ENCODE data around the gene SIAE. TPM values are rescaled to one million over a fixed set of nuclear protein-coding genes. Genes with fewer than 3 reads are reported as not detected.

SIAE gene
- total and polyA plus RNA-seq, 2 donors from 2014 or later, result 53.2 to 59.7 TPM

DNA sequence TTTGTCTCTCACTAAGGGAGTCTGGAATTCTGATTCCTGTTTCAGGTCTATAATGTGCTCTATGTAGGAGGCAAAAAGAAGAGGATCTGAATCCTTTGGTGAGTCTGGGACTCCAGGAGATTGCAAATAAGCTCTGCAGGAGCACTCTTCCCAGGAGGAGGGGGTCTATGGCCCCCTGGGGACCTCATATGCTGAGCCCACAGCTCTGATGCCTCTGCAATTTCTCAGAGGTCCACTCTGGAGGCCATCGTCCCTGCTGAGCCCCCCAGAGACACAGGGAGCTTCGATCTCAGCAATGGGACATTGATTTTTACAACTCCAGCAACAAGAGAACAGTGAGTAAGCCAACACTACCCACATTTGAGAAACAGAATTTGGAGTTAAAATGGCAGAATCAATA lies 46.0 kb upstream of the SIAE start:
- Histone ChIP-seq H3K27me3 (ENCODE audit: control insufficient read depth, insufficient read depth, low read length) (peaks cover 17% of the 10 kb centered on the region), H3K9ac (ENCODE audit: low read length in 3 of 3) (no peak overlapping the region), H3K4me3 (ENCODE audit: low read length in 3 of 3) (no peak overlapping the region), H3K4me1 (ENCODE audit: control insufficient read depth in 2 of 3, insufficient read depth in 2 of 3, low read depth in 1 of 3, low read length in 3 of 3) (peaks cover 0 to 7% (median 5%) of the 10 kb centered on the region in 3 donors), H3K36me3 (ENCODE audit: control insufficient read depth in 2 of 3, insufficient read depth in 3 of 3, low read length in 3 of 3) (no peaks in the 10 kb centered on the region), H3K9me3 (ENCODE audit: control insufficient read depth in 2 of 3, insufficient read depth in 1 of 3, low read length in 3 of 3) (no peaks in the 10 kb centered on the region), H3K27ac (ENCODE audit: low read depth in 2 of 2, low read length in 2 of 2) (no peak overlapping the region)
- DNase-seq, result no peak
- intact Hi-C loops (cut with DNase I), result no loop called here
- FAIRE-seq, result no peak
- TF ChIP-seq, protein P1, sequence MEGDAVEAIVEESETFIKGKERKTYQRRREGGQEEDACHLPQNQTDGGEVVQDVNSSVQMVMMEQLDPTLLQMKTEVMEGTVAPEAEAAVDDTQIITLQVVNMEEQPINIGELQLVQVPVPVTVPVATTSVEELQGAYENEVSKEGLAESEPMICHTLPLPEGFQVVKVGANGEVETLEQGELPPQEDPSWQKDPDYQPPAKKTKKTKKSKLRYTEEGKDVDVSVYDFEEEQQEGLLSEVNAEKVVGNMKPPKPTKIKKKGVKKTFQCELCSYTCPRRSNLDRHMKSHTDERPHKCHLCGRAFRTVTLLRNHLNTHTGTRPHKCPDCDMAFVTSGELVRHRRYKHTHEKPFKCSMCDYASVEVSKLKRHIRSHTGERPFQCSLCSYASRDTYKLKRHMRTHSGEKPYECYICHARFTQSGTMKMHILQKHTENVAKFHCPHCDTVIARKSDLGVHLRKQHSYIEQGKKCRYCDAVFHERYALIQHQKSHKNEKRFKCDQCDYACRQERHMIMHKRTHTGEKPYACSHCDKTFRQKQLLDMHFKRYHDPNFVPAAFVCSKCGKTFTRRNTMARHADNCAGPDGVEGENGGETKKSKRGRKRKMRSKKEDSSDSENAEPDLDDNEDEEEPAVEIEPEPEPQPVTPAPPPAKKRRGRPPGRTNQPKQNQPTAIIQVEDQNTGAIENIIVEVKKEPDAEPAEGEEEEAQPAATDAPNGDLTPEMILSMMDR (IDR thresholded peaks at IDR 0.05; ENCODE audit: borderline replicate concordance, extremely low read depth, insufficient read depth), result no peak

DNA sequence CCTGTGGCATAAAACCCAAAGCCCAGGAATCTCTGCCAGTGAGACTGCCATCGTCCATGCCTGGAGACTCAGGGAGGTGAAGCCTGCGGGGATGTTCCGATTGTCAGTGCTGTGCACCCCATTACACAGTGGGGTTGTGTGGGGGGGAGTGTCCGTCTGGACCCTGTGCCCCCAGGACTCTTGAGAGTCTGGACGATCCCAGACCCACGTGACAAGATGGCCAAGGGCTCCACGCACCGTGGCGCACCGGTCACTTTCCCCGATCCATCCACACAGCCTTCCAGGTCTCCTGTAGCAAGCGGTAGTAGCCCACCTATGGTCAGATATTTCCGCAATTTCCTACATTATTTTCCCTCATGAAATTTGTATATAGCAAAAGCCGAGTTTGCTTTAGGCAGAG lies 45.3 kb upstream of the SIAE start:
- Histone ChIP-seq H3K9me3 (ENCODE audit: control insufficient read depth in 2 of 3, insufficient read depth in 1 of 3, low read length in 3 of 3) (no peaks in the 10 kb centered on the region), H3K36me3 (ENCODE audit: control insufficient read depth in 2 of 3, insufficient read depth in 3 of 3, low read length in 3 of 3) (no peaks in the 10 kb centered on the region), H3K27ac (ENCODE audit: low read depth in 2 of 2, low read length in 2 of 2) (no peak overlapping the region), H3K4me3 (ENCODE audit: low read length in 3 of 3) (peak overlapping the region in 1 of 3 donors; percentile 35), H3K4me1 (ENCODE audit: control insufficient read depth in 2 of 3, insufficient read depth in 2 of 3, low read depth in 1 of 3, low read length in 3 of 3) (peaks cover 0 to 7% (median 5%) of the 10 kb centered on the region in 3 donors), H3K9ac (ENCODE audit: low read length in 3 of 3) (no peak overlapping the region), H3K27me3 (ENCODE audit: control insufficient read depth, insufficient read depth, low read length) (peaks cover 17% of the 10 kb centered on the region)
- TF ChIP-seq, protein P1 (IDR thresholded peaks at IDR 0.05; ENCODE audit: borderline replicate concordance, extremely low read depth, insufficient read depth), result no peak
- intact Hi-C loops (cut with DNase I), result no loop called here
- DNase-seq, result no peak
- FAIRE-seq, result no peak

DNA sequence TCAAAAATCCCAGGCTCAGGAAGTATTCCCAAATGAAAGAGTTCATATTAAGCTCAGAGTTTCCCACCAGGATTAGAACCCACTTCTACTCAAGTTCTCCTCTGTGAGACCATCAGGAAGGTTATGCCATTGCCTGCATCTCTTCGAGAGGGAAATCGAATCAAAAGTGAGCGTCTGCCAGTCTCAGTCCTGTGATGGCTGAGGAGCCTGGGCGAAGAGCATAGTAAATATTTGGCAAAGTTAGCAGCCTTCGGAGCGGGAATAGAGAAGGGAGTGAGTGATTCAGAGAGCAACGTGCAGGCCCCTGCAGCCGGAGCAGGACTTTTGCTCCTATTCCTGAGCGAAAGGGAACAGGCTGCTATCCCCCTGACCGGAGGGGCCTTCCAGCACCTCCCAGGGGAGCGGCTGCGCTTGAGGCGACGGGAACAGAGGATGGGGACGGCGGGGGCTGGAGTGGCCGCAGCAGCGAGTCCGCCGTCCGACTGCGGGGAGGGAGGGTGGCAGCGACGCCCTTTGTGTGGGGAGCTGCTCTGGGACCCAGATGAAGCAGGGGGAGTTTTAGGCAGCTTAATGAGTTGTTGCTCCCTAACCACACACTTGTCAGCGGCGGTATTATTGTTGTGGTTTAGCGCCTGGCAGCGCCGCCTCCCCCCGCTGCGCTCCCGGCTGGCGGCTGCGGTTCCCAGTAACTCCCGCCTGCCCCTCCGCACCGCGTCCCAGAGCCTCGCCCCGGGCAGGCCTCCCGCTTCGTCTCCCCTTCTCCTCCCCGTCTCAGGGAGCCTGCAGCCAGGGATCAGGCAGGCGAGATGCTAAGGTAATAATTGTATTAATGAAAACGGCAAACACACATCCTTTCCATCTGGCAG lies 44.5 kb upstream of the SIAE start:
- peaks cover 0 to 7% (median 5%) of the 10 kb centered on the region in 3 donors for H3K4me1 ChIP-seq (ENCODE audit: control insufficient read depth in 2 of 3, insufficient read depth in 2 of 3, low read depth in 1 of 3, low read length in 3 of 3)
- peak; percentile 49 to 71 (median 61) for DNase-seq
- no peaks in the 10 kb centered on the region for H3K9me3 ChIP-seq (ENCODE audit: control insufficient read depth in 2 of 3, insufficient read depth in 1 of 3, low read length in 3 of 3)
- peaks cover 17% of the 10 kb centered on the region for H3K27me3 ChIP-seq (ENCODE audit: control insufficient read depth, insufficient read depth, low read length)
- H3K9ac ChIP-seq (ENCODE audit: low read length in 3 of 3), result peak overlapping the region in 1 of 3 donors; percentile 0
- intact Hi-C loops (cut with DNase I), result no loop called here
- no peak overlapping the region for H3K27ac ChIP-seq (ENCODE audit: low read depth in 2 of 2, low read length in 2 of 2)
- no peak for FAIRE-seq
- peak overlapping the region in 2 of 3 donors; percentile 22 to 35 for H3K4me3 ChIP-seq (ENCODE audit: low read length in 3 of 3)
- TF ChIP-seq, protein P1 (IDR thresholded peaks at IDR 0.05; ENCODE audit: borderline replicate concordance, extremely low read depth, insufficient read depth), result no peak
- H3K36me3 ChIP-seq (ENCODE audit: control insufficient read depth in 2 of 3, insufficient read depth in 3 of 3, low read length in 3 of 3), result no peaks in the 10 kb centered on the region
